ENCODE measurements around the gene RAB25. TPM values are rescaled to one million over a fixed set of nuclear protein-coding genes. Genes with fewer than 3 reads are reported as not detected.
A peak's percentile ranks its signal among the peaks of the same experiment; 100 is the strongest.

The RAB25 gene
- total and polyA plus RNA-seq, 2 of the 13 experiments (the other 11 are each of a cell fraction or from before 2014, with no cell fraction given) = 0.20 to 0.22 TPM

DNA sequence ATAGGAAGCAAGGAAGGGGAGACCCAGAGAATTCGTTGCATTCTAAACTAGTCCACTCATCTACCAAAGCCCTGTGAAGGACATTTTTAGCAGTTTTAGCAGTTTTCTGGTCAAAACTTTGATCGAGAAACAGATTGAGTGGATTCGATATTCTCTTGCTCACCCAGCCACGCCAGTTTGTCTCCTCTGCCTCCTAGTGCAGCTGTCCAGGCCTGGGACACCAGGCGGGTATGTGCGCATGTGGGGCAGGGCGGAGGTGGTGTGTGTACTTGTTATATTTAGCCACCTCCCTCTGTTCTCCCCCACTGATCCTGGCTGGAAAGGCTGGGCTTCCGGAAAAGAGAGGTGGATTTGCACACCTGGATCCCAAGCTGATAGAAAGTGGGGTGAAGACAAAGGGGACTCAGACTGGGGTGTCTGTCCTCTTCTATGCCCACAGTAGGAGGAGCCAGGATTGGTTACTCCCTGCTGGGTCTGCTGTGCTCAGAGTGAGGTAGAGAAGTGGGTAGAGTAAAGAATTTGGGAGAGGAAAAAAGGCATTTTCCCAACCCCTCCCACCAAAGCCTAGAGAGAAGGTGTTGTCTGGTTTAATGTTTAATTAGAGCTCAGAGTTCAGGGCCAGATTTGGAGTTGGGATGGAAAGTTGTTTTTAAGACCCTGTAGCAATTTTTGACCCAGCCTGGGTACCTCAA is 57.4 kb downstream of the RAB25 start (continued):
- TF ChIP-seq, protein P1, sequence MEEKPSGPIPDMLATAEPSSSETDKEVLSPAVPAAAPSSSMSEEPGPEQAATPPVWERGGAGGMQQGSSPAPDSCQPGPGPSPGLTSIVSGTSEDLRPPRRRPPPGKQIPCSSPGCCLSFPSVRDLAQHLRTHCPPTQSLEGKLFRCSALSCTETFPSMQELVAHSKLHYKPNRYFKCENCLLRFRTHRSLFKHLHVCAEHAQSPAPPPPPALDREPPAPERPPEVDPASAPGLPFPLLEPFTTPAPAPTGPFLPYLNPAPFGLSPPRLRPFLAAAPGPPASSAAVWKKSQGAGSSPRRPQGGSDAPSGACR (CRISPR knock-in tag; IDR thresholded peaks at IDR 0.05) = no peak
- TF ChIP-seq ZNF430 (CRISPR knock-in tag; IDR thresholded peaks at IDR 0.05) (no peak; the same call in 1 of the 2 replicates), CREM (IDR thresholded peaks at IDR 0.05) (peak; percentile 62), CREM (CRISPR knock-in tag; IDR thresholded peaks at IDR 0.05) (no peak), FOXM1 (CRISPR knock-in tag; IDR thresholded peaks at IDR 0.05) (no peak), TCF7 (IDR thresholded peaks at IDR 0.05; ENCODE audit: low read depth) (peak; percentile 24; the same call in 1 of the 2 replicates), KDM5B (CRISPR knock-in tag; IDR thresholded peaks at IDR 0.05; ENCODE audit: borderline replicate concordance) (no peak), ZSCAN25 (CRISPR knock-in tag; IDR thresholded peaks at IDR 0.05) (peak; percentile 73), ZNF121 (CRISPR knock-in tag; IDR thresholded peaks at IDR 0.05) (peak; percentile 27; the same call in 1 of the 2 replicates), HDAC6 (IDR thresholded peaks at IDR 0.05; ENCODE audit: low read depth, low read length) (no peak), EP300 (IDR thresholded peaks at IDR 0.05; ENCODE audit: low read depth in 2 of 2, low read length in 2 of 2) (no peak; a peak in 1 of 4 replicates), EP300 (CRISPR knock-in tag; IDR thresholded peaks at IDR 0.05; ENCODE audit: borderline replicate concordance) (no peak), CBX5 (CRISPR knock-in tag; IDR thresholded peaks at IDR 0.05; ENCODE audit: borderline replicate concordance) (peak; percentile 81; the same call in 1 of the 2 replicates), ZNF292 (CRISPR knock-in tag; IDR thresholded peaks at IDR 0.05; ENCODE audit: borderline replicate concordance, low read depth) (0 out of 2 replicates have a peak, but pooled peaks have one; percentile 27), SNAI1 (CRISPR knock-in tag; IDR thresholded peaks at IDR 0.05; ENCODE audit: borderline replicate concordance) (no peak), ZNF772 (CRISPR knock-in tag; IDR thresholded peaks at IDR 0.05) (peak; percentile 73; the same call in 1 of the 2 replicates), ZNF562 (CRISPR knock-in tag; IDR thresholded peaks at IDR 0.05; ENCODE audit: borderline replicate concordance) (no peak), MAZ (IDR thresholded peaks at IDR 0.05; ENCODE audit: borderline replicate concordance, low read depth, low read length) (peak; percentile 35; the same call in 1 of the 2 replicates), MAZ (CRISPR knock-in tag; IDR thresholded peaks at IDR 0.05; ENCODE audit: low read depth) (peak; percentile 71; the same call in 1 of the 2 replicates), ZNF678 (CRISPR knock-in tag; IDR thresholded peaks at IDR 0.05) (no peak)
- TF ChIP-seq, protein P2, sequence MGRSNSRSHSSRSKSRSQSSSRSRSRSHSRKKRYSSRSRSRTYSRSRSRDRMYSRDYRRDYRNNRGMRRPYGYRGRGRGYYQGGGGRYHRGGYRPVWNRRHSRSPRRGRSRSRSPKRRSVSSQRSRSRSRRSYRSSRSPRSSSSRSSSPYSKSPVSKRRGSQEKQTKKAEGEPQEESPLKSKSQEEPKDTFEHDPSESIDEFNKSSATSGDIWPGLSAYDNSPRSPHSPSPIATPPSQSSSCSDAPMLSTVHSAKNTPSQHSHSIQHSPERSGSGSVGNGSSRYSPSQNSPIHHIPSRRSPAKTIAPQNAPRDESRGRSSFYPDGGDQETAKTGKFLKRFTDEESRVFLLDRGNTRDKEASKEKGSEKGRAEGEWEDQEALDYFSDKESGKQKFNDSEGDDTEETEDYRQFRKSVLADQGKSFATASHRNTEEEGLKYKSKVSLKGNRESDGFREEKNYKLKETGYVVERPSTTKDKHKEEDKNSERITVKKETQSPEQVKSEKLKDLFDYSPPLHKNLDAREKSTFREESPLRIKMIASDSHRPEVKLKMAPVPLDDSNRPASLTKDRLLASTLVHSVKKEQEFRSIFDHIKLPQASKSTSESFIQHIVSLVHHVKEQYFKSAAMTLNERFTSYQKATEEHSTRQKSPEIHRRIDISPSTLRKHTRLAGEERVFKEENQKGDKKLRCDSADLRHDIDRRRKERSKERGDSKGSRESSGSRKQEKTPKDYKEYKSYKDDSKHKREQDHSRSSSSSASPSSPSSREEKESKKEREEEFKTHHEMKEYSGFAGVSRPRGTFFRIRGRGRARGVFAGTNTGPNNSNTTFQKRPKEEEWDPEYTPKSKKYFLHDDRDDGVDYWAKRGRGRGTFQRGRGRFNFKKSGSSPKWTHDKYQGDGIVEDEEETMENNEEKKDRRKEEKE (IDR thresholded peaks at IDR 0.05) = no peak
- TF ChIP-seq, protein P3, sequence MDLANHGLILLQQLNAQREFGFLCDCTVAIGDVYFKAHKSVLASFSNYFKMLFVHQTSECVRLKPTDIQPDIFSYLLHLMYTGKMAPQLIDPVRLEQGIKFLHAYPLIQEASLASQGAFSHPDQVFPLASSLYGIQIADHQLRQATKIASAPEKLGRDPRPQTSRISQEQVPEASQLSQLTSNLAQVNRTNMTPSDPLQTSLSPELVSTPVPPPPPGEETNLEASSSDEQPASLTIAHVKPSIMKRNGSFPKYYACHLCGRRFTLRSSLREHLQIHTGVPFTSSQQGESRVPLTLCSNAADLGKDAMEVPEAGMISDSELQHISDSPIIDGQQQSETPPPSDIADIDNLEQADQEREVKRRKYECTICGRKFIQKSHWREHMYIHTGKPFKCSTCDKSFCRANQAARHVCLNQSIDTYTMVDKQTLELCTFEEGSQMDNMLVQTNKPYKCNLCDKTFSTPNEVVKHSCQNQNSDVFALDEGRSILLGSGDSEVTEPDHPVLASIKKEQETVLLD (CRISPR knock-in tag; IDR thresholded peaks at IDR 0.05; ENCODE audit: low read depth) = no peak
- TF ChIP-seq, protein P4, sequence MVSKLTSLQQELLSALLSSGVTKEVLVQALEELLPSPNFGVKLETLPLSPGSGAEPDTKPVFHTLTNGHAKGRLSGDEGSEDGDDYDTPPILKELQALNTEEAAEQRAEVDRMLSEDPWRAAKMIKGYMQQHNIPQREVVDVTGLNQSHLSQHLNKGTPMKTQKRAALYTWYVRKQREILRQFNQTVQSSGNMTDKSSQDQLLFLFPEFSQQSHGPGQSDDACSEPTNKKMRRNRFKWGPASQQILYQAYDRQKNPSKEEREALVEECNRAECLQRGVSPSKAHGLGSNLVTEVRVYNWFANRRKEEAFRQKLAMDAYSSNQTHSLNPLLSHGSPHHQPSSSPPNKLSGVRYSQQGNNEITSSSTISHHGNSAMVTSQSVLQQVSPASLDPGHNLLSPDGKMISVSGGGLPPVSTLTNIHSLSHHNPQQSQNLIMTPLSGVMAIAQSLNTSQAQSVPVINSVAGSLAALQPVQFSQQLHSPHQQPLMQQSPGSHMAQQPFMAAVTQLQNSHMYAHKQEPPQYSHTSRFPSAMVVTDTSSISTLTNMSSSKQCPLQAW (CRISPR knock-in tag; IDR thresholded peaks at IDR 0.05) = peak; percentile 90
